Measurements from ENCODE around the gene BPGM.

DNA sequence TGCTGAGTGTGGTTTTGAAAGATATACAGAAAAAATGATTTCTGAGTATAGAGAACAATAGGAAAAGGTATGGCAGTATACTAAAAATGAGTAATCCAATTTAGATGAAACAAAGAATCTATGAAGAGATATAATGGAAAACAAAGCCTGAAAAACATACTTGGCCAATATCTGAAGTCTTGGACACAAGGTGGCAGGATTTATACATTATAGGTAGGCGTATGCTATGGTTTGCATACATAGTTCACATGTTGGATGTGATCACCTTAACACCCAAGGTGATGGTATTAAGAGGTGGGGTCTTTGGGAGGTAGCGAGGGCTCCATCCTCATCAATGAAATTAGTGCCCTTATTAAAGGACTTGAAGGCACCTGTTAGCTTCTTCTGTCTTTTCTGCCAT, 34.5 kb upstream of the BPGM start:
- TF ChIP-seq, protein P1, sequence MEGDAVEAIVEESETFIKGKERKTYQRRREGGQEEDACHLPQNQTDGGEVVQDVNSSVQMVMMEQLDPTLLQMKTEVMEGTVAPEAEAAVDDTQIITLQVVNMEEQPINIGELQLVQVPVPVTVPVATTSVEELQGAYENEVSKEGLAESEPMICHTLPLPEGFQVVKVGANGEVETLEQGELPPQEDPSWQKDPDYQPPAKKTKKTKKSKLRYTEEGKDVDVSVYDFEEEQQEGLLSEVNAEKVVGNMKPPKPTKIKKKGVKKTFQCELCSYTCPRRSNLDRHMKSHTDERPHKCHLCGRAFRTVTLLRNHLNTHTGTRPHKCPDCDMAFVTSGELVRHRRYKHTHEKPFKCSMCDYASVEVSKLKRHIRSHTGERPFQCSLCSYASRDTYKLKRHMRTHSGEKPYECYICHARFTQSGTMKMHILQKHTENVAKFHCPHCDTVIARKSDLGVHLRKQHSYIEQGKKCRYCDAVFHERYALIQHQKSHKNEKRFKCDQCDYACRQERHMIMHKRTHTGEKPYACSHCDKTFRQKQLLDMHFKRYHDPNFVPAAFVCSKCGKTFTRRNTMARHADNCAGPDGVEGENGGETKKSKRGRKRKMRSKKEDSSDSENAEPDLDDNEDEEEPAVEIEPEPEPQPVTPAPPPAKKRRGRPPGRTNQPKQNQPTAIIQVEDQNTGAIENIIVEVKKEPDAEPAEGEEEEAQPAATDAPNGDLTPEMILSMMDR (conservative IDR thresholded peaks at IDR 0.05), result no peak
- no peak for TF ChIP-seq EZH2 (IDR thresholded peaks at IDR 0.05; ENCODE audit: low read depth)

Data from PC-9 (cell line).